Measurements from ENCODE around the gene MACF1. TPM values are rescaled to one million over a fixed set of nuclear protein-coding genes. Genes with fewer than 3 reads are reported as not detected.

Gene MACF1
- total RNA-seq, 4 donors from 2014 or later = 210 to 602 (median 573) TPM

DNA sequence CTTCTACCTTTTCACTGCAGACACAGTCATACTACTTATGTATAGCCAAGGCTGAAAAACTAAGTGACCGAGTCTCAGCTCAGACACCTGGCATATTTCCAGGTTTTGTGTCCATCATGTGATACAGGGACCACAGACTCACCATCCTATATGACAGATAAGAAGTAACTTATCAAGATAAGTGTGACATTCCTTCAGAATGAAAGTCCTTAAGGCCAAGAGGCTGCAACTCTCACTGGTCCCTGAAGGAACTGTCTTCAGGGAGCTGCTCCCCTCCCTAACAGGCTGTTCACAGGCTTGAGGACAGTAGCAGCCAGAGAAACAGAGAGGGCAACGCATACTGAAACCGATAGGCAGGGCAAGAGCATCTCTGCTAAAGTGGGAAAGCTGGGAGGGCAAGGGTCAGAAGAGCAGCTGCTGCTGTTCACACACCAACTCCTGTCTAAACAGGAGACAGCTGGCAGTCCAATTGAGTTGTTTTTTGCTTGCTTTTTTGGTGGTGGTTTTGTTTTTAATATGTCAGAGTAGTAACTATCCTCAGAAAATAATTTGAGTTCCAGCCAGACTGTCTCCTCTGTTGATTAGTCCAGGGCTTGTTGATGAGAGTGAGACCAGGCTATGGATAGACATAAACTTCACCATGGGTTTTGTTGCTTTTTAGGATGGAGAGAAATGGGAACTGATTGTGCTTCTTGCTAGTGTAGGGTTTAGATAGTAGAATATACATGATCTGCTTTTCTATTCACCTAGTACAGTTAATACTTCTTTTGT is 67.7 kb downstream of the MACF1 start:
- H3K36me3 ChIP-seq = no peaks in the 10 kb centered on the region
- H3K27ac ChIP-seq = peak overlapping the region; percentile 71 to 90
- no peak for DNase-seq
- no peak overlapping the region for H3K4me3 ChIP-seq
- no peak for TF ChIP-seq POLR2A (IDR thresholded peaks at IDR 0.05)
- TF ChIP-seq, protein P1, sequence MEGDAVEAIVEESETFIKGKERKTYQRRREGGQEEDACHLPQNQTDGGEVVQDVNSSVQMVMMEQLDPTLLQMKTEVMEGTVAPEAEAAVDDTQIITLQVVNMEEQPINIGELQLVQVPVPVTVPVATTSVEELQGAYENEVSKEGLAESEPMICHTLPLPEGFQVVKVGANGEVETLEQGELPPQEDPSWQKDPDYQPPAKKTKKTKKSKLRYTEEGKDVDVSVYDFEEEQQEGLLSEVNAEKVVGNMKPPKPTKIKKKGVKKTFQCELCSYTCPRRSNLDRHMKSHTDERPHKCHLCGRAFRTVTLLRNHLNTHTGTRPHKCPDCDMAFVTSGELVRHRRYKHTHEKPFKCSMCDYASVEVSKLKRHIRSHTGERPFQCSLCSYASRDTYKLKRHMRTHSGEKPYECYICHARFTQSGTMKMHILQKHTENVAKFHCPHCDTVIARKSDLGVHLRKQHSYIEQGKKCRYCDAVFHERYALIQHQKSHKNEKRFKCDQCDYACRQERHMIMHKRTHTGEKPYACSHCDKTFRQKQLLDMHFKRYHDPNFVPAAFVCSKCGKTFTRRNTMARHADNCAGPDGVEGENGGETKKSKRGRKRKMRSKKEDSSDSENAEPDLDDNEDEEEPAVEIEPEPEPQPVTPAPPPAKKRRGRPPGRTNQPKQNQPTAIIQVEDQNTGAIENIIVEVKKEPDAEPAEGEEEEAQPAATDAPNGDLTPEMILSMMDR (IDR thresholded peaks at IDR 0.05) = no peak
- H3K27me3 ChIP-seq = no peaks in the 10 kb centered on the region
- intact Hi-C loops (cut with DNase I; ENCODE audit: low total_unique reads) = no loop called here
- no peaks in the 10 kb centered on the region for H3K9me3 ChIP-seq
- H3K4me1 ChIP-seq = peaks cover 0 to 14% of the 10 kb centered on the region in 2 donors

DNA sequence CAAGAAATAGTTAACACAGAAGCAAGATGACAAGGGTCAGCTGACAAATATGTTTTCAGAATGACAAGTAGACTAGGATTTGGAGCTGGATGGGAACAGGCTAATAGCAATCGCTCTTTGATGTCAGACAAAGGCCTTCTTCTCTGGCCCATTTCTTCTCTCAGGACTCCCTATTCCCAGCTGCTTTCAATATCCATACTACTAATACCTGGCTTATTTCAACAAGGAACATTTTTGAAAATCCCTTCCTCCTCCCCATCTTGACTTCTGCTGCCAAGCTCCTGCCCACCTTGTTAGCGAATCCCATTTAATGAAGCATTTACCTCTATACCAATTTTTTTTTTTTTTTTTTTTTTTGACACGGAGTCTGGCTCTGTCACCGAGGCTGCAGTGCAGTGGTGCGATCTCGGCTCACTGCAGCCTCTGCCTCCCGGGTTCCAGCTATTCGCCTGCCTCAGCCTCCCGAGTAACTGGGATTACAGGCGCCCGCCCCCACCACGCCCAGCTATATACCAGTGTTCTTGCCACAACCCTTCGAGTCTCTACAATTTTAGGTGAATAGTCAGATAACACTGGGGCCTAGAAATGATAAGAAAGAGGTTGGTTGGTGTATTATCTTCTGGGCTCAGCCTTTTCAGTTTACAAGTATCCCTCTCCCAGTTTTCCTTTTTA is 68.4 kb downstream of the MACF1 start:
- Histone ChIP-seq H3K4me3 (no peak overlapping the region), H3K27me3 (no peaks in the 10 kb centered on the region), H3K4me1 (peaks cover 0 to 12% of the 10 kb centered on the region in 2 donors), H3K36me3 (no peaks in the 10 kb centered on the region), H3K27ac (peak overlapping the region; percentile 71 to 90), H3K9me3 (no peaks in the 10 kb centered on the region)
- no peak for TF ChIP-seq POLR2A (IDR thresholded peaks at IDR 0.05)
- TF ChIP-seq, protein P1 (IDR thresholded peaks at IDR 0.05) = no peak
- intact Hi-C loops (cut with DNase I; ENCODE audit: low total_unique reads) = no loop called here
- no peak for DNase-seq

DNA sequence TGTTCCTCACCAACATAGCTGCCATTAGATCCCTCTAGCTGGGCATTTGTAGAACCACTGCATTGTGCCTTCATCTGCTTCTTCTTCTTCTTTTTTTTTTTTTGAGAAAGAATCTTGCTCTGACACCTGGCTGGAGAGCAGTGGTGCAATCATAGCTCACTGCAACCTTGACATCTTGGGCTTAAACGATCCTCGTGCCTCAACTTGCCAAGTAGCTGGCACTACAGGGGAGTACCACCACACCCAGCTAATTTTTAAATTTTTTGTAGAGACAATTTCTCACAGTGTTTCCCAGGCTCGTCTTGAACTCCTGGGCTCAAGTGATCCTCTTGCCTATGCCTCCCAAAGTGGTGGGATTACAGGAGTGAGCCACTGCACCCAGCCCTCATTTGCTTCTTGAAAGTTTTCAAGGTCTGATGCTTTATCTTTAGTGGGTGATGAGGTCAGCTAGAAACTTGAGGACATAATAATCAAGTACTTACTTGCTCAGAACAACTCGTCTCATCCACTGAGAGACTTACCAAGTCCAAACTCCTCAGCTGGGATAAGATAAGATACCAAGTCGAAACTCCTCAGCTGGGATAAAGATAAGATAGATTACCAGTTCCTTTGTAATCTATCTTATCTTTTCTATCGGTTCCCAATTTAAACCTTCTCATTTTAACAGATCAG is 71.5 kb downstream of the MACF1 start:
- TF ChIP-seq, protein P1 (IDR thresholded peaks at IDR 0.05) = no peak
- TF ChIP-seq POLR2A (IDR thresholded peaks at IDR 0.05) = no peak
- Histone ChIP-seq H3K9me3 (no peaks in the 10 kb centered on the region), H3K36me3 (no peaks in the 10 kb centered on the region), H3K4me3 (no peak overlapping the region), H3K27ac (no peak overlapping the region), H3K27me3 (no peaks in the 10 kb centered on the region), H3K4me1 (peaks cover 0 to 3% of the 10 kb centered on the region in 2 donors)
- no peak for DNase-seq
- intact Hi-C loops (cut with DNase I; ENCODE audit: low total_unique reads) = no loop called here

DNA sequence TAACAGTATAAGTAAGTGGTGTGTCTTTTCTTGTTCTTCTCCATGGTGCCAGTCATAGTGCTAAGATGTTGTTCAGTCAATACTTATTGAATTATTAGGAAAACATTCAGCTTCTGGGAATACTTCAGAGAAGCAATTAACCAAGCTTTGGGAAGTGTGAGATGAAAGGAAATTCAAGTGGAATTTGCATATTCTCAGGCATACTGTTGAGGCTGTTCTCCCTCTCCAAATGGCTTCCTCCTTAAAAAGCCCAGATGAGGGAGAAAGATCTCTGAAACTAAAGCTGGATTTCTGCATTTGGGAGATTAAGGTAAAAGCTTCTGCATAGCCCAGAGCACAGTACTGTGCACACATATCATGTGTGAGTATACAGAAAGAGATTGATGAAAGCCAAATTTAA is 73.4 kb downstream of the MACF1 start:
- no peaks in the 10 kb centered on the region for H3K36me3 ChIP-seq
- no peak overlapping the region for H3K4me3 ChIP-seq
- H3K27me3 ChIP-seq = no peaks in the 10 kb centered on the region
- H3K9me3 ChIP-seq = no peaks in the 10 kb centered on the region
- H3K4me1 ChIP-seq = peaks cover 0 to 8% of the 10 kb centered on the region in 2 donors
- TF ChIP-seq, protein P1 (IDR thresholded peaks at IDR 0.05) = no peak
- TF ChIP-seq POLR2A (IDR thresholded peaks at IDR 0.05) = no peak
- intact Hi-C loops (cut with DNase I; ENCODE audit: low total_unique reads) = no loop called here
- no peak for DNase-seq
- H3K27ac ChIP-seq = no peak overlapping the region

Data from uterus (tissue), 4 donors.